GM18868 (cell line): Measurements from ENCODE around the gene PRKCA.
A peak's percentile ranks its signal among the peaks of the same experiment; 100 is the strongest.
"Not testable (repeated sequence)": the region's sequence is repeated elsewhere in the genome, so short reads cannot be mapped to it uniquely, and the experiment has no call there.

Experiments used
- ATAC-seq: cut with Tn5 transposase; IDR thresholded peaks from one replicate; pipeline ENCODE4 v1.9.1; 2021; ENCODE audit warnings: mild to moderate bottlenecking, moderate library complexity; ENCODE audit not compliant: unreplicated experiment

The PRKCA gene

DNA sequence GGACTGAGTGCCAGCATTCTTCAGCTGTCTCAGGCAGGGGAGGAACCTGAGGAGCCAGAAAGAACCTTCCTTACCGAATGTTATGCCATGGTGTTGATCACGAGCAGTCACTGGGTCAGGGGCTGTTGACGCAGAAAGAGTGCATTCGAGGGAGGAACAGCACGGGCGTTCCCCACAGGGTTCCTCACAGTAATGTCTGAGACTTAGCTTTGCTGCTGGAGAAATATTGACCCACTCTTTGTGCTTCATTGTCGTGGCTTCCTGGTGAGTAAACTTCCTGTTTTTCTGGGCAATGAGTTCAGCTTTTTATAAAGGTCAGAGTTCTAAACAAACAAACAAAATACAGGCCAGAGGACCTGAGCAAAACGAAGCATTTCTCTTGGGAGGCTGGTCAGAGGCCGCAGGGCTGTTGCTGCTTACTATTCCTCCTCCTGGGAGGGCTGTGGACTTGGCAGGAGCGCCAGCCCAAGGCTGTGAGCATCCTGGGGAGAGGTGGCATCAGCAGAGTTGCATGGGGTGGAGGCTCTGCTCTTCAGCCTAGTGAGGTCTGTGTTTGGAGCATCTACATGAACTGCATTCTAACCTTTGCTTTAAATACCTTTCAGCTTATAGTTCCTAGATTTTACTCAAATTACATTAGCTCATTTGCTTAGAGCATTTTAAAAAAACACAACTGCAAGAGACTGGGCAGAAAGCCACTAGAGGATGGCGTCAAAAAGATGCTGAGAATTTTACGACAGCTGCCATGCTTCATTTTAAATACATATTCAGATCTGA lies 389.4 kb downstream of the PRKCA start:
- ATAC-seq, result no peak

DNA sequence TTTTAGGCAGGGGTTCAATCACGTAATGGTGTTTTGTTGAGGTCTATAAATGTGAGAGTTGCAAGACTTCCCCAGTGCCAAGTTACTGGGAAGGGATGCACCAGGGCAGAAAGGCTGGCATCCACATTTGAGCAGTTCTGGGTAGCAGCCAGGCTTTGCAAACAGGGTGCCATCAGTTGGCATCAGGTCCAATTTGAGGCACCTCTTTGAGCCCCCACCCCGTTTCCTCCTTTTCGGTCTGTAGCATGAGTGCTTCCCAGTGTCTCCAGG lies 389.9 kb downstream of the PRKCA start:
- ATAC-seq, result no peak

DNA sequence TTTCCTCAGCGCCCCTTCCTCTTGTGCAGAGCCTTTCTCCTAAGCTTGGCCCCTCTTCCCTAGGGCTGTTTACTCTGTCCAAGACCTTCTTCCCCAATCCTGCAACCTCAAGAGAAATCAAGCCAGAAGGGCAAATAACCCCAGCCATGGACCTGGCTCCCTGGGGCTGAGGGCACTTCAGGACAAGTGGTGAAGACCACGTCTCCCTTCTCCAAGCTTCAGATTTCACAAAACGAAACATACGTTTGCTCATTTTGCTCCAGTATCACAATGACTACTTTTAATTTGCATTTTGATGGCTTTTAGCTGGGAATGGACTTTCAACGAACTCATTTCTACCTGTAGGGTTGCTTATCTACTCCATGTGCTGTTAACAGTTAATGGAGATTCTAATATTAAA lies 392.7 kb downstream of the PRKCA start:
- no peak for ATAC-seq

DNA sequence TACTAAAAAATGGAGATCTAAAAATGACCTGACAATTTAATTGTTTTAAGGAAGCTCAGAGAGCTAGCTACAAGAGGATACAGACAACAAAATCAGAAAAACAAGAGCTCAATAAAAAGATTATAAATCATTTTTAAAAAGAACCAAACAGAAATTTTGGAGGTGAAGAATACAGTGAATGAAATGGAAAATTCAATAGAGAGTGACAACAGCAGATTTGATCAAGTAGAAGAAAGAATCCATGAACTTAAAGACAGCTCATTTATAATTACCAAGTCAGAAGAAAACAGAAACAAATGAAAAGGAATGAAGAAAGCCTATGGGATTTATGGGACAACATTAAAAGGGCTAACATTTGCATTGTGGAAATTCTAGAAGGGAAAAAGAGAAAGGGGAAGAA lies 395.9 kb downstream of the PRKCA start:
- ATAC-seq, result no peak

DNA sequence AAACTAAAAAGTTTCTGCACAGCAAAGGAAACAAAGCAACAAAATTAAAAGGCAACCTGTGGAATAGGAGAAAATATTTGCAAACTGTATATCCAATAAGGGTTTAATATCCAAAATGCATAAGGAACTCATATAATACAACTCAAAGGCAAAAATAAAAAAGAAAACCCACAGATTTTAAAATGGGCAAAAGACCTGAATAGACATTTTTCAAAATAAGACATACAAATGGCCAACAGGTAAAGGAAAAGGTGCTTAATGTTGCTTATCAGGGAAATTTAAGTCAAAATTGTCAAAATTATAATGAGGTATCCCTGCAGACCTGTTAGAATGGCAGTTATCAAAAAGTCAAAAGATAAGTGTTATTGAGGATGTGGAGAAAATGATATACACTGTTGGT lies 399.0 kb downstream of the PRKCA start:
- no peak for ATAC-seq

DNA sequence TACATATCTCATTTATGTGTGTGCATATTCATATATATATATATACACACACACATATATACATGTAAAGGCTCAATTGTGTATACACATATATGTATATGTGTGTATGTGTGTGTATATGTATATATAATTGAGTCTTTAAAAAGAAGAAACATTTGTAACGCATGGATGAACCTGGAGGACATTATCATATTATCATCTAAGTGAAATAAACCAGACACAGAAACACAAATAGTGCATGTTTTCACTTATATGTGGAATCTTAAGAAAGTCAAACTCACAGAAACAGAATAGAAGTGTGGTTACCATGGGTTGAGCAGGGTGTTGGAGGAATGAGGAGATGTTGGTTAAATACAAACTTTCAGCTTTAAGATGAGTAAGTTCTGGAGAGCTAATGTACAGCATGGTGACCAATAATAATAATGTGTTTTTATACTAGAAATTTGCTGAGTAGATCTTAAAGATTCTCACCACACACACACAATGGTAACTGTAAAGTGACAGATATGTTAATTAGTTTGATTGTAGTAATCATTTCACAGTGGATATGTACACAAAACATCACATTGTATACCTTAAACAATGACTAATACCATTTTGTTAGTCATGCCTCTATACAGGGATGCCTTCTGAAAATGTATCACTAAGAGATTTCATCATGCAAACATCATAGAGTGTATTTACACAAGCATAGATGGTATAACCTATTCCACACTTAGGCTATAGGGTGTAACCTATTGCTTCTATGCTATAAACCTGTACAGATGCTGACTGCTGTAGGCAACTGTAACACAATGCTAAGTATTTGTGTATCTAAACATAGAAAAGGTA lies 399.9 kb downstream of the PRKCA start:
- ATAC-seq, result no peak

DNA sequence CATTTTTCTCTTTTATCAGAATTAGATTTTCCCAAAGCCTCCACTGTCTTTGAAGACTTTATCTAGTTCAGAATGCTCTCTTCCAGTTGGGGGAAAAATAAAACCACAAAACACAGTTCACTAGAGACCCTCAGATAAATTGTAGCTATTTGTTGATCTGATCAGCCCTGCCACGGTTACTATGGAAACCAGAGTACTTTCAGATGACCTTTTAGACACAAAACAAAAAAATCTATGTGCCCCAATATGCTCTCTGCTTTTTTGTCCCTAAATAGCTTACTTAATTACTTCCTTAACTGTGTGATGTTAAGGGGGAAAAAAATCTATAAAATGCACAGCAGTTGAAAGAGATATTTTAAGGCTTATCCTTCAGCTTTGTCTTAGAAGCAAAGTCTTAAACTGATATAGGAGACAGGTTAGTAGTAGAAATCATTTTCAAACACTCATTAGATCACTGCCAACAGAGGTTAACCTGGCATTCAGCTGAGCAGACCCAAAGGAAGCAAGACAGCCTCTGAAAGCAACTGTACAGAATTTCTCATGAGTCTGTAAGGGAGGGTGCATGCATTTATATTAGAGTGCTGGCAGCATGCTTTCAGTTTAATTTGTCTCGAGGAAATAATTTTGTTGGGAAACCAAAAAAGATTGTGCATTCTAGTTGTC lies 402.6 kb downstream of the PRKCA start:
- ATAC-seq, result no peak

DNA sequence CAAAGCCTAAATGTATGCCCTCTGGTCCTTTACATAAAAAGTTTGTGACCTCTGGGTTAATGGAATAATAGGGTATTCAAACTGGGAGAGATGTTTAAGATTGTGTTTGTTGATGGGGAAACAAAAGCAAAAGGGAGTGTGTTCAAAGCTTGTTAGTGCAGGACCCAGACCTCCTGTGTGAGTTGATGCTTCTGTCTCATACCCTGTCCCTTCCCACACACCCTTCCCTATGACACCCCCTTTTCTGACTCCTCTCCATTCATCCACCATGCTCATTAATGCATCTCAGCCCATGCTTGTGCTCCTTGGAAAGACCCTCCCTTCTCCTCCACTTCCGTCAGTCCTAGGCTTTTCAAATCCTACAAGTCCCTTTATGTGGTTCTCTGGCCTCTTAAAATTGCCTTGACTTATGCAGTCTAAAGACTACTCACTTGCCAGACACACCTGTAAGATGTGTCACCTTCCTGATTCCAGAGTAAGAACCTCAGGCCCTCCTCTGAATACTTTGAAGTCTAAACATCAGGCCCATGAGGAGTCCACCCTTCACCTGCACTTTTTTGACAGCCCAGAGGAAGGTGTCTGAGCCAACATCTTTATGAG lies 404.5 kb downstream of the PRKCA start:
- no peak for ATAC-seq

DNA sequence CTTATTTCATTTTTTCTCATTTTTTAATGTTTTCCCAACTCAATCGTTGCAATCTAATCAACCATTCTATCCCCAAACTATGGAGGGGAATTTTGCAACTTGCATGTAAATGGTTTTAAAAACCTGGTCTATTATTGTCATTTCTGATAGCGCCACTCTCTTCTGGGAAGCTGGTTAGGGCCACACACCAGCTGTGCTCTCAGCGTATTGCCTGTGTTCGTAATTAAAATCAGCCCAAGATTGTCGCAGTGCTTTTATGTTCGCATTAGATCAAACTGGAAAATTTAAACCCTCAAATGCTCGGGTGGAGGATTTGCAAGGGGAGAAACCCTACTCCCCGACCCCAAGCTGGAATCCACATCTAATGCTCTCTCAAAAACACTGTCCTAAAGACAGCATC lies 409.0 kb downstream of the PRKCA start:
- ATAC-seq, result no peak

DNA sequence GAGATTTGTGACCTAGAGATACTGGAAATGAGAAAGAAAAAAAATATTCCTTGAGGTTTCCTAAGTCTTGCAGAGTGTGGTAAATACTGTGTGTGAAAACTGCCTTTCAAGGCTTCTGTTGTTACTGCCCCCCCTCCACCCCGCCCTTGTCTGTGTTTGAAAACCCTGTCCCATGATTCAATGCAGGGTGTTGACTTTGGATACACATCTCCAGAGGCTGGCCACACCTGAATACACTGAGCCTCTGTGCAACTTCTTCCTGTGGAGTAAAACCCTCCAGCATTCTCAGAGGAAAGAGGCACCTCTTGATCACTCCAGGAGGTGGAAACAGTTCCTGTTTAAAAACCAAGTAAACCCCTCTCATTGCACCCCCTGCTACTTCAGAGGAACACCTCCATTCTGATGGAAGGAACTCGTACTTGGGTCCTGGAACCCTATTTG lies 409.5 kb downstream of the PRKCA start:
- no peak for ATAC-seq

DNA sequence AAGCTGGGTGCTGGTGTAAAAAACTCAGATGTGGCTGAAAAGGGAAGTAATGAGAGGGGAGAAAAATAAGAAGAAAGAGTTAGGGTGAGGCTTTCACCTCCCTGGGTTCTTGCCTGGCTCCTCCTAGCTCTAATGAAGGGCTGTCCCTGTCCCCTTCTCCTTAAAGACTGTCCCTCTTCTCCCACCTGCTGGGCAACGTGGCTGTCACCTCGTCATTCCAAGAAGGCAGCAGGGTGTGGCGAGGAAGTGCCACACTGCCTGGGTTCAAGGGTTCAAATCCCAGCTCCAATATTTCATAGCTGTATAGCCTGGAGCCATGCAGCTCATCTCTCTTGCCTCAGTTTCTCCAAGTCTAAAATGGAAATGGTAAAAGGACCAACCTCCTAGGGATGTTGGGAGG lies 410.0 kb downstream of the PRKCA start:
- ATAC-seq, result no peak

DNA sequence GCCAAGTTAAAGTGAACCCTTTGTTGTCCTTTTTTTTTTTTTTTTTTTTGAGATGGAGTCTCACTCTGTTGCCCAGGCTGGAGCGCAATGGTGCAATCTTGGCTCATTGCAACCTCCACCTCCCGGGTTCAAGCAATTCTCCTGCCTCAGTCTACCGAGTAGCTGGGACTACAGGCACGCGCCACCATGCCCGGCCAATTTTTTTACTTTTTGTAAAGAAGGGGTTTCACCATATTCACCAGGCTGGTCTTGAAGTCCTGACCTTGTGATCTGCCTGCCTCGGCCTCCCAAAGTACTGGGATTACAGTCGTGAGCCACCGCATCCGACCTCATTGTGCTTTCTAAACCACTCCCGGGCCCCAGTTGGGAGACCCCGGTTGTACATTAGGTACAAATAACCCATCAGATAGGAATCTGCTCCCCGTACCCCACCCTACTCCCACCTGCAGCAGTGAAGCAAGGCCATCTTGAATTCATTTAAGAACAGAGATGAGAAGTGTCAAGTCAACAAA lies 410.7 kb downstream of the PRKCA start:
- ATAC-seq, result not testable (repeated sequence)

DNA sequence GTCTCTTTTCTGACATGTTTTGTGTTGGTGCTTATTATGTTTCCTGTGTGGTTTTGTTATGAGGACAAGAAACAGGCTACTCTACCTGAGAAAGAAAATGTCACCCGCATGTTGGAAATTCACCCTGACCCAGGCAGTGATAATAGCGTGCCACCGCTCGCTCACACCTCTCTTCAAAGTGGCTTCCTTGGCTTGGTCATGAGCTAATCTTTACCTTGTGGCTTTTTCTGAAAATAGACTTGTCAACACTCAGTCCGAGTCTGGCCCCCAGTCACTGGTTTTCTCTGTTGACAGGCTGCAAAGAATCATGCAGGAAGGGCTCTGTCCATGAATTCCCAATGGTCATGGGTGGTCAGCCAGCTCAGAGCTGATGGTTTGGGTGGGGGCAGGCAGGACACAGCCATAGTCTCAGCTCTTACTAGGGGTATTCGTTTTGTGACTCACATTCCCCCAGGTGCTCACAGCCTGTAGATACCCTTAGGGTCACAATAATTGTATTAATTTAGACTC lies 411.2 kb downstream of the PRKCA start:
- peak; percentile 77 for ATAC-seq

DNA sequence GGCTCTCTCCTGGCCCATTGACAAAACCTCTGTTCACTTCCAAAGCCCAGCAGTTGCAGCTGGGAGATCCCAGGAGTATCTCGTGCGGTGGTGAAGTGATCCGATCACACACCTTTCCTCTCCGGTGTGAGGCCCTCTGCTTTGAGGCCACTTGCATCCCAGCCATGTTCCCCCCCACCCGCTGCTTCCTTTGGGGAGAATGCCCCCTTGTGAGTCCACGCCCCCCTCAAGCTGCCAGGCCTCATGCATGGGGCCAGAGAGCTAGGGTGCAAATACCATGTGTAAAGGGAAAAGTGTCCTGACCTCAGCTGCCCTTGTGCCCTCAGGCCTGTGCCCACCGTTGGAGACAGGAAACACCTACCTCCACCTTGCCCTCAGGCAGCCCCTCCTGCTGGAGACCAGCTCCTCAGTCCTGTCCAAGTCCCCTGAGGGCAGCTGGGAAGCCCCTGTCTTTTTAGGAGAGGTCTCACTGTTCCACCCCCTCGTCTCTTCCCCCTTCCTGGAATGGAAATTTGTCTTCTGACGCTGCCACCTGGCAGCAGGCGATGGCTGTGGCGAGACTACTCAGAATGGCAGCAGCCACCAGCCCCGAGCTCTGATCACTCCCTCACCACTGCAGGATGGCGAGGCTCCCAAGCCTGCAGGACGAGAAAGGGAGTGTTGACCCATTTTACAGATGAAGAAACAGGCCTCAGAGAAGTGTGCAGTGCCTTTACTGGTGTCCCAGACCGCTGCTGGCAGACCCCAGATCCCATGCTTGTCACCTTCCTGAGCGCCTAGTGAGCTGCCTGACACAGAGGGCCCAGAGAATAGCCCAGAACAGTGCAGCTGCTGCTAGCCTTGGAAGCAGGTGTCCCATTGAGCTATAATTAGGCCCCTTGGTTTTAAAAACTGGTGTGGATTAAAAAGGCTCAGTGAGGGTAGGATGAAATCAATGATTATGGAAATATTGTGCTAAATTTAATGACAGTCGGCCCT lies 411.9 kb downstream of the PRKCA start:
- no peak for ATAC-seq

DNA sequence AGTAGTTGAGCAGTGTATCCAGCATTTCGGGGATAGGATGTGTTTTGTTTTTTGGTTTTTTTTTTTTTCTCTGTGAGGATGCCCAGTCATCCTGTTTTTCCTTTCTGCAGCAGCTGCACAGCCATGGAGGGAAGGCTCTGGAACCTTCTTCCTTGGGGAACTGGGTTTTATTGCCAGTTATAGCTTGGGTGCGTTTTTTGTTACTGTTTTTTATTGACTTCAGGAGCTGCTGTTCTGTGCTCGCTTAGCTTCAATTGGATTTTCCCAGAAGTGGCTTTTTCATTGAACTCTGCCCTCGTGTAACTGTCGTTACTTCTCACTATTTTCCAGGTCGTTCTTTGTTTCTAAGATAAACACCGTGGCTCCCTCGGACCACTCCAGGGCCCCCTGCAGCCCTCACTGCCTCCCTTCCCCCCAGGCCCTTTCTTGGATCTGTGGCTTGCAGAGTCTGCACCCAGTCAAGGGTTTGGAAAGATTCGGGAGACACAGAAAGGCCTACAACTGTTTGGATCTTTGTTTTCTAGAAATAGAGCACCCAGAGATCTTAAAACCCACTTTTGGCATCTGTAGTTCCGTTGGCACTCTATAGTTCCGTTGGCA lies 412.8 kb downstream of the PRKCA start:
- ATAC-seq, result no peak

DNA sequence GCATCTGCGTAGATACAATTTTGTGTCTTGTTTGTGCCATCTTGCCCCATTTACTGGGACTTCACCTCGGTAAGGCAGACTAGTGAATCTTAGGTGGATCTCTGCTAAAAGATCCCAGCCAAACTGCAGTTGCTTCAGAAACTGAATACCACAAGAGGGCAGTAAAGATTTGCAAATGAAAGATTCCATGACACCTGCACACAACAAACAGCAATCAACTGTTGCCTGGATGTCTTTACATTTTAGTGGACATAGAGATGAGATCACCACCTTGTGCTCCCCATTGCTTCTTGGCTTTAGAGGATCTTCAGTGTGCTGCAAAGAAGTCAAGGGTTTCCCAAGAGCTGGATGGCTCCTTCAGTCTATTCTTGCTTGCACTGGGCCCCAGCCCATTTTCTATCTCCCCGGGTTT lies 413.3 kb downstream of the PRKCA start:
- ATAC-seq, result peak; percentile 43

DNA sequence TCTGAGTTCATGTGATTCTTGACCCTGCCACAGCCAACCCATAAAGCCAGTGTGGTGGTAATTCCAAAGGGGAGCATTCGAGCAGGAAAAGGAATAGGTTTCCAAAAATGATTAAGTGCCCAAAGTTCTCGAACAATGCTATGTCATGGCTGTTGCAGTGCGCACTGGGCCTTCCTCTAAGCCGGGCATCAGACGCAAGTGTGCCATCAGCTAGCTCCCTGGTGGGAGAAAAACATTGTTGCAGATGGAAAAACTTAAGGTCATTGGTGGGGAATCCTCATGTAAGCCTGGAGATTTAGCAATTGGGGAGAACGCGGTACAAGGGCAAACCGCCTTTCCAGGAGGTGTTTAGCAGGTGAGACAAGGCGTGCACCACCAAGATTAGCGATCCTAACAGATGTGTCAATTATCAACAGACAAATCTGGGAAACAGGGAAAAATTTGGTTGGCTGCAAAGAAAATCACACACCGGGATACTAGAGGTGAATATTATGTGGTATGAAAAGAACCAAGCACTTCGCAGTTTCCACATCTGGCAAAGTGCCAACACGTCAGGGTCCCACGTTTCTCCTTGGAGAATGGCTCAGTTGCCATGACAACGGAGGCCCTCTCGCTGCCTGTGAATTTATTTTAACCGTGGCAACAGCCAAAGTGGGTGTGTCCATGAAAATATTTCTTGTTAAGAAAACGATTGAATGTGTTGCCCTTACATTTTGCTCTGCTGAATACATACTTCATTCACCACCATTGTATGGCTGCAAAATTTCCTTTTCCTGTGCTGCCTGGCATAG lies 414.0 kb downstream of the PRKCA start:
- ATAC-seq, result no peak

DNA sequence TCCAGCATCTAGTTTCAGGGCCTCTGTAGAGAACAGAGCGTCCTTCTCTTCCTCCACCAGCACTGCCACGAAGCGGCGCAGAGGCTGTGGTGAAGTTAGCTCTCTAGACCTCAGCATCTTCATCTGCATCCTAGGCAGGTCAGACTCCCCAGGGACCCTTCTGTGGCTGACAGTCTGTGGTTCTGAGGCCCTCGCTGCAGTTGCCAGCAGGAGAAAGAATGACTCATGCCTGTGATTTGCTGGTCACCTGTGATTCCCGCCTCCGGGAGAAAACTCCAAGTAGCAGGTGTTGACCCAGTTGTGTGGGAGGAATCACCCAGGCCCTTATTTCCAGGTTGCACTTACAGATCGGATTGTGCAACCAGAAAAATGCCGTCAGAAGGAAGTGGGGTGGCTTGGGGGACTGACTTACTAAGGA lies 415.2 kb downstream of the PRKCA start:
- peak; percentile 59 for ATAC-seq

DNA sequence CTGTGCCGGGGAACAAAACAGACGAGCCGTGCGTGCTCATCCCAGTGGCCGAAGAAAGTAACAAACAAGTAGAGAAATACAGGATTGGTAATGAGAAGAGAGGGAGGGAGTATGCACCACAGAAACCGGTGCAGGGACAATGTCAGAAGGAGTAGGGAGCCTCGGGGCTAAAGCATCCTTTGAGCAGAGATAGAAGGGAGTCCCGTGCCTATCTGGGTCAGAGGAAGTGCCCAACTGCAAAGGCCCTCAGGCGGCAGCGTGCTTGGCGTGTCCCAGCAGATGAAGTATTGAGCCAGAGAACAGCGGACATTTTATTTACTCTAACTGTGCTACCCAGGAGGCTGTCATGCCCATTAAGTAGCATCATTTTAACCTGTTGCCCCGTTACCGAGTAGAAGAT lies 417.6 kb downstream of the PRKCA start:
- no peak for ATAC-seq
